VCaP (cell line): ENCODE data around the gene ITGA11.

Source experiments
- H3K27ac ChIP-seq: fragments of 450-650 bp; 2 replicates; pipeline ENCODE4 v1.5.1; 2017
- TF ChIP-seq, protein P1 (sequence below): fragments of 450-650 bp; conservative IDR thresholded peaks from 2 replicates; pipeline ENCODE4 v1.5.1; 2017; ENCODE audit warnings: mild to moderate bottlenecking, moderate library complexity

The ITGA11 gene

DNA sequence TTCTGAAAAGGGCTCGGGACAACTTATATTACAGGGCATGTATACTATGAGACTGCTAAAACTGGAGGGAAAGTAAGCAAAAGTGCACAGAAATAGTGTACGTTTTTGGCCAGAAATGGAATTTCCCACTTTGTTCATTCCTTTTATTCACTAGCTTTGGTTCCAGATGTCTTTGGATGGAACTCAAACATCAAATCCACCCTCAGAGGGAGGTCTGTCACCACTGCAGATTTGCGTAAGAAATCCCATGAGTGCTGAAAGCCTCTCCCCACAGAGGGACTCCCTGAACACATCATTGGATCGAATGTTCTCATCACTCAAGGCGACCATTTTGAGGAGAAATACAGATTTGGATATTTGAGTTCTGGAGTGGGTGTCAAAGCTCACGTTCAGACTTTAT is 82.8 kb downstream of the ITGA11 start:
- TF ChIP-seq, protein P1, sequence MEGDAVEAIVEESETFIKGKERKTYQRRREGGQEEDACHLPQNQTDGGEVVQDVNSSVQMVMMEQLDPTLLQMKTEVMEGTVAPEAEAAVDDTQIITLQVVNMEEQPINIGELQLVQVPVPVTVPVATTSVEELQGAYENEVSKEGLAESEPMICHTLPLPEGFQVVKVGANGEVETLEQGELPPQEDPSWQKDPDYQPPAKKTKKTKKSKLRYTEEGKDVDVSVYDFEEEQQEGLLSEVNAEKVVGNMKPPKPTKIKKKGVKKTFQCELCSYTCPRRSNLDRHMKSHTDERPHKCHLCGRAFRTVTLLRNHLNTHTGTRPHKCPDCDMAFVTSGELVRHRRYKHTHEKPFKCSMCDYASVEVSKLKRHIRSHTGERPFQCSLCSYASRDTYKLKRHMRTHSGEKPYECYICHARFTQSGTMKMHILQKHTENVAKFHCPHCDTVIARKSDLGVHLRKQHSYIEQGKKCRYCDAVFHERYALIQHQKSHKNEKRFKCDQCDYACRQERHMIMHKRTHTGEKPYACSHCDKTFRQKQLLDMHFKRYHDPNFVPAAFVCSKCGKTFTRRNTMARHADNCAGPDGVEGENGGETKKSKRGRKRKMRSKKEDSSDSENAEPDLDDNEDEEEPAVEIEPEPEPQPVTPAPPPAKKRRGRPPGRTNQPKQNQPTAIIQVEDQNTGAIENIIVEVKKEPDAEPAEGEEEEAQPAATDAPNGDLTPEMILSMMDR, result no peak
- no peak overlapping the region for H3K27ac ChIP-seq

GRCh38 chr15:68348606-68349005 is 83.4 kb downstream of the ITGA11 start:
- no peak overlapping the region for H3K27ac ChIP-seq
- TF ChIP-seq, protein P1, result no peak

- TF ChIP-seq, protein P1, result no peak
- H3K27ac ChIP-seq, result no peak overlapping the region
Measured at GRCh38 chr15:68348081-68348480, 83.9 kb downstream of the ITGA11 start.

- TF ChIP-seq, protein P1, result no peak
Measured at GRCh38 chr15:68347392-68347791, 84.6 kb downstream of the ITGA11 start.

DNA sequence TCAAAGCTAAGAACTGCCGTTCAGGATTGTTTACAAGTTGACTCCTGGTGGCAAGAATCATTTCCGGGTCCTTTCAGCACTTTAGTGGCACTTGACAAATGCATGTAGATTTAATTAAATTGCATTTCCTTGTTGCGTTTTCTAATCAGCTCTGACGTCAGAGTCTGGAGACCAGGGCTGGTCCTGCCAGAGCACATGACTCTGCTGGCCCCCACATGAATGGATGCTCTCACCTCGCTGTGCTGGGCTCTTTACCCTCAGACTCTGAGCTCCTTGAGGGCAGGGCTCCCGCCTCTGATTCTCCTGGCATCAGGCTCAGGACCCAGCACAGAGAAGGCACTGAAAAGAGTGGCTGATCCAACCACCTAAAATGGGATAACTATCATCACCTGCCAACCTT is 85.0 kb downstream of the ITGA11 start:
- H3K27ac ChIP-seq, result no peak overlapping the region
- TF ChIP-seq, protein P1, result no peak

More at GRCh38 chr15:68347392-68347791, 84.6 kb downstream of the ITGA11 start:
- H3K27ac ChIP-seq, result no peak overlapping the region

DNA sequence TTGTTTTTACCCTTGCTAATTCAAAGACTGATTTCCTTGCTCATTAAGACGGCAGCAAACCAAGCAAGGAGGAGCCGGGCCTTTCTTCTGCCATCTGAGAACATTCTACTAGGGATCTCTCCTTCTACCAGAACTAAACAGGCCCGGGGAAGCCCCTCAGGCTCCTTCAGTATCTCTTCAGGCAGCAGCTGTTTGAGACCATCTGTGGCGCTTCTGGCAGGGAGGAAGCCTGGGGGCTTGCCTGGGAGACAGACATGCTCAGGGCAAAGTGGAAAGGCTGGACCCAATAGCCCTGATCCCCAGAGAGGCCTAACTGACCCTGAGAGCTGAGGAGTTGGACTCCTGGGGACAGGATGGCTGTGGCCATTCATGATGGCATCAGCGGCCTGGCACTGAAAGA is 86.5 kb downstream of the ITGA11 start:
- no peak overlapping the region for H3K27ac ChIP-seq
- TF ChIP-seq, protein P1, result no peak

- no peak overlapping the region for H3K27ac ChIP-seq
- TF ChIP-seq, protein P1, result no peak
Measured at GRCh38 chr15:68344600-68344999, 87.4 kb downstream of the ITGA11 start.
